DOHH2 (cell line): ENCODE measurements around the gene ADTRP.

Source experiments
- CTCF ChIP-seq: fragments of 200-600 bp; sonication (generic); IDR thresholded peaks from one replicate; pipeline ENCODE4 v1.5.1; 2014; ENCODE audit warnings: antibody characterized with exemption, mild to moderate bottlenecking, low read depth, low read length; ENCODE audit not compliant: poor library complexity, severe bottlenecking
- EZH2phosphoT487 ChIP-seq: fragments of 200-600 bp; sonication (generic); IDR thresholded peaks from 2 replicates; pipeline ENCODE4 v1.6.1; 2017; ENCODE audit warnings: borderline replicate concordance, mild to moderate bottlenecking, antibody characterized with exemption, low read length, moderate library complexity, mixed read lengths

DNA sequence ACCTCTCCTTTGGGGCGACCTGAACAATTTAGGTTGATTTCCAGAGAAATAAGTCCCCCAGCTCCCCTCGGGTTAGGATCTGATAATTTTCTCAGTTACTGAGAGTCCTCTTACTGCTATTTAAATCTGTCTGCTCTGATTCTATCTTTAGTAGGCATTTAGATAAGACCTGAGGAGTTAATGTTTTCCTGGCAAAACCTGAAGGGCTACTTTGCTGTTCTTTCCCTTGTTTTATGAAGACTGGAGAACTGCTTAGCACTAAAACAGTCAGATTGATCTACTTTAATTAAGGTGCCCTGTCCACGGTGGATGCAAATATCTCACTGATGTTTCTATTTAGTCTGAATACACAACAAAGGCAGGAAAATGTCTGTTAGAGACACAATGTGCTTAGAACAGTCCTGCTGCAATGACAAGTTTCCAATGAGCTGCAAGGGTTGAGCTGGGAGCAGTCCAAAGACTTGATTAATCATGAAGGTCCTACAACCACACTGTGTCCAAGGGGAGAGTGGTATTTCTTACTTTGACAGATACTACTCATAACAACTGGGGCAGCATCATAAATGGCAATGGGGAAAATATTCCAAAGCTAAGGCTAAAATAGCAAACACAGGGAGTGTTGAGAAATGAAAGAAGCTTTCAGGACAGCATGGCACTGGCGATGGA, 15.7 kb downstream of the ADTRP start:
- TF ChIP-seq CTCF (no peak), EZH2phosphoT487 (no peak)
